ENCODE measurements around the gene PANX2.

PANX2 gene

DNA sequence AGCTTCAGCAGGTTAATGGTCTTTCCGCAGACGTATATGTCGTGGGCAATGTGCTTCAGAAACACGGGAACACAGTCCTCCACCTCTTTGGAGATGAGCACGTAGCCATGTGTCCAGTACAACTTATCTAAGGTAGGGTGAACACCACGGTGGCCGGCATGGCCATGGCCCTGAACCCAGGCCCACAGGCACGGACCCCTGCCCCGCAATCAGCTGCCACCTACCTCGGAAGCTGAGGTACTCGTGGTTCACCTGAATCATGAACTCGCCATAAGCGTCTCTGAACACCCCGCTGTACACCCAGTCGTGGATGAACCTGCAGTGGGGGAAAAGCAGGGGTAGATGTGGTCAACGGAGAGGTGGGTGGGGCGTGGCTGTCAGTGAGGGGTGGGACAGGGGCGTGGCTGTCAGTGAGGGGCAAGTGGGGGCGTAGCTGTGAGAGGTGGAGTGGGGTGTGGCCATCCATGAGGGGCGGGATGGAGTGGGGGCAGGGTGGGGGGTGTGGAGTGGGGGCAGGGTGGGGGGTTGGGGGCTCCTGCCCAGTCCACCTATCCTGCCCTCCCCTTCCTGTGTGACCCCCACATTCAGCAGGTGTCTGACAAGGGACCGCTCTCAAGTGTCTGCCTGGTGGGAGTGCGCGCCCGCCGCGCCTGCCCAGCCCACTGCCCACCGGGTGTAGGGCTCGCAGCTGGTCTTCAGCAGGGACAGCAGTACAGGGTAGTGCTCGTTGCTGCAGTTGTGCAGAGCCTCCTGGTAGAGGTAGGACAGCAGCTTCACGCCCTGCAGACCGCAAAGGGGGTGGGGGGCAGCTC, 55.7 kb downstream of the PANX2 start:
- Histone ChIP-seq H3K27ac (no peak overlapping the region), H3K4me3 (no peak overlapping the region), H3K9ac (ENCODE audit: insufficient read length) (no peak overlapping the region), H3K36me3 (ENCODE audit: insufficient read depth, low read length) (peaks cover 5% of the 10 kb centered on the region; the same call in 1 of the 2 replicates), H3K9me3 (ENCODE audit: low read depth, low read length) (no peaks in the 10 kb centered on the region)
- no peak for DNase-seq (ENCODE audit: low read depth, low spot score)
- TF ChIP-seq FOXP2 (optimal IDR thresholded peaks at IDR 0.05; ENCODE audit: control extremely low read depth, extremely low read length, insufficient read depth) (no peak), POLR2AphosphoS5 (IDR thresholded peaks at IDR 0.05; ENCODE audit: borderline replicate concordance, low read depth, low read length) (no peak), EZH2 (IDR thresholded peaks at IDR 0.05) (no peak)

DNA sequence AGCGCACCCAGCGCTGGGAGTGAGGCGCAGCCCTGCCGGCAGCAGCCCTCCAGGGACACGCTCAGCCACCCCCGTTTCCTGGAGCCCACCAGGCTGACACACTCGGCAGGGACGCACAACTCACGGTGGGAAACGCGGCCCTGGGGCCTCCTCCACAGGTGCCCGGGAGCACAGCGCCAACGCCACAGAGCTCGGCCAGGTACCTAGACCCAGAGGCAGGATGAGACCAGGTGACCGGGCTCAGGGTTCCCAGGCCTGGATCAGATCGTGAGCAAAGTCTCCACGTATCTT, 56.3 kb downstream of the PANX2 start:
- no peaks in the 10 kb centered on the region for H3K9me3 ChIP-seq (ENCODE audit: low read depth, low read length)
- TF ChIP-seq POLR2AphosphoS5 (IDR thresholded peaks at IDR 0.05; ENCODE audit: borderline replicate concordance, low read depth, low read length) (no peak), EZH2 (IDR thresholded peaks at IDR 0.05) (no peak), FOXP2 (optimal IDR thresholded peaks at IDR 0.05; ENCODE audit: control extremely low read depth, extremely low read length, insufficient read depth) (no peak)
- H3K36me3 ChIP-seq (ENCODE audit: insufficient read depth, low read length) = peaks cover 5% of the 10 kb centered on the region; the same call in 1 of the 2 replicates
- H3K27ac ChIP-seq = no peak overlapping the region
- DNase-seq (ENCODE audit: low read depth, low spot score) = no peak
- no peak overlapping the region for H3K9ac ChIP-seq (ENCODE audit: insufficient read length)
- no peak overlapping the region for H3K4me3 ChIP-seq

DNA sequence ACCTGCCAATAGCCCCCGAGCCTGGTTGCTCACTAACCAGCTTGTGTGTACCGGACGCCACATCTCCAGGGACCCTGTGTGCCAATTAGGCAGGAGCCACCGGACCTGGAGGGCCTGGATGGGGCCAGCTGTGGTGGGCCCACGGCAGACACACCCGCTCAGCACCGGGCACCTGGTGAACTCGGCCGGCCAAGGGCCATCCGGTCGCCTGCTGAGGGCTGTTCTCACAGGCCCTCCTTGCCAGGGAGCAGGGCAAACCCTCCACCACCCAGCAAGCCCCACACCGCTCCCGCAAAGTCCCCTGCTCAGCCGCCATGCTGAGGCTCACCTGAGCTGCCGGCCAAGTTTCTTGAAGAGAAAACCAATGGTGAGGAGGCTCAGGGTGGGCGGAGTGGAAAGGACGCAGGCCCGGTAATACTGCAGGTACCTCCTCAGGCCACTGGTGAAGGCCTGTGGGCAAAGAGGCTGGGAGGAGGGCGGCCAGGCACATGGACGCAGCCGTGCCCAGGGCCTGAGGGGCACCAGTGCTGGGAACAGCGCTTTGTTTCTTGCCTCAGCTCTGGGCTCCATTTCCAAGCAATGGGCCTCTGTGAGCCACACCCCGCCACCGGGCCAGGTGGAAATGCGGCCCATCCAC, 57.2 kb downstream of the PANX2 start:
- no peak overlapping the region for H3K27ac ChIP-seq
- TF ChIP-seq EZH2 (IDR thresholded peaks at IDR 0.05) (no peak), POLR2AphosphoS5 (IDR thresholded peaks at IDR 0.05; ENCODE audit: borderline replicate concordance, low read depth, low read length) (no peak), FOXP2 (optimal IDR thresholded peaks at IDR 0.05; ENCODE audit: control extremely low read depth, extremely low read length, insufficient read depth) (no peak)
- no peak overlapping the region for H3K4me3 ChIP-seq
- no peak overlapping the region for H3K9ac ChIP-seq (ENCODE audit: insufficient read length)
- H3K9me3 ChIP-seq (ENCODE audit: low read depth, low read length) = no peaks in the 10 kb centered on the region
- DNase-seq (ENCODE audit: low read depth, low spot score) = no peak
- peaks cover 5% of the 10 kb centered on the region; the same call in 1 of the 2 replicates for H3K36me3 ChIP-seq (ENCODE audit: insufficient read depth, low read length)

DNA sequence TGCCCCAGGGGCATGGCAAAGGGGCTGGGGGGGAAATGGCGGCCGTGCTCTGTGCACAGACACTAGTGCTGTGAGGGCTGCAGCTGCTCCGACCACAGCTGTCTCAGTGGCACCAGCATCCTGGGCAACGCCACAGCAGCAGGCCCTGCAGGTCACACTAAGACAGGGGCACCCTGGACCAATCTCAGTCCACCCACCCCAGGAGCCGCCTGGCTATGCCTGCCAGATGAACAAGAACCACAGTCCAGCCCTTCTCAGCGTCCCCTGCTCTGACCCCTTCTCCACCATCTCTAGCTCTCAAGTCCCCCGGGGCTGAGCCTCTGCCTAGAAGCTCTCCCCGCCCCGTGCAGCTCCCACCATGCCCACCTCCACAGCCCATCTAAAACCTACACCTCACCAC, 57.8 kb downstream of the PANX2 start:
- H3K27ac ChIP-seq = no peak overlapping the region
- TF ChIP-seq POLR2AphosphoS5 (IDR thresholded peaks at IDR 0.05; ENCODE audit: borderline replicate concordance, low read depth, low read length) = no peak
- TF ChIP-seq EZH2 (IDR thresholded peaks at IDR 0.05) = no peak
- TF ChIP-seq FOXP2 (optimal IDR thresholded peaks at IDR 0.05; ENCODE audit: control extremely low read depth, extremely low read length, insufficient read depth) = no peak
- 0 out of 2 replicates have a peak, but pooled peaks cover 5% of the 10 kb centered on the region for H3K36me3 ChIP-seq (ENCODE audit: insufficient read depth, low read length)
- H3K9ac ChIP-seq (ENCODE audit: insufficient read length) = no peak overlapping the region
- H3K9me3 ChIP-seq (ENCODE audit: low read depth, low read length) = no peaks in the 10 kb centered on the region
- no peak overlapping the region for H3K4me3 ChIP-seq
- DNase-seq (ENCODE audit: low read depth, low spot score) = no peak

DNA sequence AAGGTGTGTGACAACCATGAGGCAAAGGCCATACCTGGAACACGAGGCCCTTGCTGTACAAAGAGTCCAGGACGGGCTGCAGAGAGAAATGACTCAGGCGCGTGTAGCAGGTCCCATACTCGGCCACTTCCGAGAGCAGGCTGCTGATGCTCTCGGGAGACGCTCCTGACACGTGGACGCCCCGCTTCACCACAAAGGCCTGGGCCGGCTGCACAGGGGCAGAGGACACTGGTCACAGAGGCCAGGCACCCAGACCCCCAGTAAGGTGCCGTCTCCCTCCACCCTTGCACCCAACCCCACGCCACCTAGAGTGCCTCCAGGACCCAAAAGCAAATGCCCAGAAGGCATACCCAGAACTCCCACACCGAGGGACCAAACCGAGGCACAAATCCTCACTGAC, 58.8 kb downstream of the PANX2 start:
- Histone ChIP-seq H3K4me3 (no peak overlapping the region), H3K36me3 (ENCODE audit: insufficient read depth, low read length) (no peaks in the 10 kb centered on the region), H3K9ac (ENCODE audit: insufficient read length) (no peak overlapping the region), H3K9me3 (ENCODE audit: low read depth, low read length) (no peaks in the 10 kb centered on the region), H3K27ac (no peak overlapping the region)
- no peak for DNase-seq (ENCODE audit: low read depth, low spot score)
- TF ChIP-seq EZH2 (IDR thresholded peaks at IDR 0.05) (no peak), FOXP2 (optimal IDR thresholded peaks at IDR 0.05; ENCODE audit: control extremely low read depth, extremely low read length, insufficient read depth) (no peak), POLR2AphosphoS5 (IDR thresholded peaks at IDR 0.05; ENCODE audit: borderline replicate concordance, low read depth, low read length) (no peak)

Measured in SK-N-MC (cell line).